DMS53 (cell line): ENCODE results near the gene SCUBE3.

Experiments
- DNase-seq: peaks from one replicate; lab custom pipeline; 2025; lab: John Stamatoyannopoulos, UW

The SCUBE3 gene

DNA sequence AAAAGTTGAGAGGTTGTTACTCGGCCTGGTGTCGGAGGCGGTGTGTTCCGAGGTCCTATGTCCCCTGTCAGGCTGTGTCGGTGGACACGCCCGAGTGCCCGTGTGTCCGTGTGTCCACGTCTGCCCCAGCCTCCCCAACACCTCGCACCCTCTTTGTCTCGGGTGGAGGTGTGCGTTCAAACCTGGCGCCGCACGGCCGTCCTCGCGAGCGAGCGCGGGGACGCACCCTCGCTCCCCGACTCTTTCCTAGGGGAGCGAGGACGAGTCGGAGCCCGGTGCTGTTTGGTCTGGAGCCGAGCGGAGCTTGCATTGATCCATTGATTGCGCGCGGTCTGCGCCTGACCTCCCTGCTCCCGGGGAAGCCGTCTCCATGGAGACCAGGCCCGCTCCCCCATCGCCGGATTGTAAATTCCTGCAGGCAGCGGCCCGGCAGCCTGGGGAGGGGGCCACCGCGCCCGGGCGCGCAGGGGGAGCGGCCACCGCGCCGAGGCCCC, 411 bp upstream of the SCUBE3 start:
- DNase-seq, result peak; percentile 7

GRCh38 chr6:35214869-35215664, 1.3 kb downstream of the SCUBE3 start:
- no peak for DNase-seq

- no peak for DNase-seq
These were observed 2.1 kb downstream of the SCUBE3 start for GRCh38 chr6:35215665-35216411.

DNA sequence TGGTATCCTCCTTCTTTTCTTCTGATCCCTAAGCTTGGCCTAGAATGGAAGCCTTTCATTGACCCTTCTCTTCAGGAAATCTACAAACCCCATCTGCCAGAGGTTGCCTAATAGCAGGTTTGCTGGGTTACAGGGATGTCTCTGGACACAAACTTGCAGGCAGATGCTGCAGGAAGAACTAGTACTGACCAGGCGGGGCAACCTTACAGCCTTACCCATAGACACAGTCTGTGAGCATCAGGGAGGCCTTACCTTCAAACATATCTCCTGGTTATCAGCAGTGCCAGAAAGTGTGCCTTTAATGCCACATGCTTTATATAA, 2.6 kb downstream of the SCUBE3 start:
- DNase-seq, result peak; percentile 12

DNA sequence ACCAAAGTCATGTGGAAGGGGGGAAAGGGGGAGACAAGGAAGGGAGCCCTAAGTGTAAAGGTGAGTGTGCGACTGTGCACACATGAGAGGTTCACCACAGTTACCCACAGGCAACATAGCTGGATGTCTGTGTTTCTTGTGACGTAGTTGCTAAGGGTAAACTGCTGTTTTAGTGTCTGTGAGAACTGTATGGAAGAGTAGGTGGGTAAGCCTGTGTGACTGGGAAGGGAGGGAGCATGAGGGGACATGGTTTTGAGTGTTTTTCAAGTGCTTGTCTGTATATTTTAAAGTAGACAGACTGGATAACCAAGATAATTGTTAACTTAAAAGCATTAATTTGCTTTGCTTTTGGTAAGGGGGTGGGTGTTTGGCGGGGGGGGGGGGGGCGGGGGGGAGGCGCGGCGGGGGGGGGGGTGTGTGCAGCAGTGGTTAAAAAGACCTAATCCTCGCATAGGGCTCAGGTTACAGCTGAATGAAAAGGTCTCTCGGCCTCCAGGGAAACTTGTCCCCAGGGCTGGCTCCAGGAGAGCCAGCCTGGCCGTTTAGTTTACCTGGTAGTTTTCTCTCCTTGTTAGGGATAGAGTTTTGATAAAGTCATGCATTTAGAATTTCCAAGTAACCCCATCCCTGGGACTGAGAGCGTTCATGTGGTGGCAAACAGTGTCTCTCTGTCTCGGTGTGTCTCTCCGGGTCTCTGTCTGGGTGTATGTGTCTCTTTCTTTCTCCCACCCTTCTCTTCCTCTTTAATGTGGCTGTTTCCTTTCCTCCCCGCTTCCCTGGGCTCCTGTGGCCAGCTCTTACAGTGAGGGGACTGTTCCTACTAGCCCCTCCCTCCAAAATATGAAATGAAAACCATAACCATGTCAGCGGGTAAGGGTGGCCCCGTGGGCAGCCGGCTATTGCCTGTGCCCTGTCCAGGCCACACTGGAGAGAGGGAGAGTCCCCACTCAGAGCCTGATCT, 3.4 kb downstream of the SCUBE3 start:
- DNase-seq, result no peak

- DNase-seq, result peak; percentile 16
These were observed 4.3 kb downstream of the SCUBE3 start for GRCh38 chr6:35218021-35218420.

DNA sequence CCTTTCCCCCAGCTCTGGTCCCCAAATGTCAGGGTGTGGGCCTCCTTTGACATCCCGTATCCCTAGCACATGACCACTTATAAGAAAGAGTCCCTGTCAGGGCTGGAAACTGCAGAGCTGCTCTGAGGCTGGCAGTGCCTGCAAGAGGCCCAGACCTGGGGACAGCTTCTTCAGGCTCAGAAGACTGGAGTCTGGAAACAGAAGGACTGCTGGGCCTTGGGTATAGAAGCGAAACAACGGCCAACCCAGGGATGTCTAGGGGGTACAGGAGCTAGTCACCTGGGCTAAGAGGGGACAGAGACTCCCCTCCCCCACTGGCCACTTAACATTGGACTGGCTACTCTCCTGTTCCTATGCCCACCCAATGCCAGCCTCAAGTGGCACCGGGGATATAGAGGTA, 4.7 kb downstream of the SCUBE3 start:
- DNase-seq, result no peak

DNA sequence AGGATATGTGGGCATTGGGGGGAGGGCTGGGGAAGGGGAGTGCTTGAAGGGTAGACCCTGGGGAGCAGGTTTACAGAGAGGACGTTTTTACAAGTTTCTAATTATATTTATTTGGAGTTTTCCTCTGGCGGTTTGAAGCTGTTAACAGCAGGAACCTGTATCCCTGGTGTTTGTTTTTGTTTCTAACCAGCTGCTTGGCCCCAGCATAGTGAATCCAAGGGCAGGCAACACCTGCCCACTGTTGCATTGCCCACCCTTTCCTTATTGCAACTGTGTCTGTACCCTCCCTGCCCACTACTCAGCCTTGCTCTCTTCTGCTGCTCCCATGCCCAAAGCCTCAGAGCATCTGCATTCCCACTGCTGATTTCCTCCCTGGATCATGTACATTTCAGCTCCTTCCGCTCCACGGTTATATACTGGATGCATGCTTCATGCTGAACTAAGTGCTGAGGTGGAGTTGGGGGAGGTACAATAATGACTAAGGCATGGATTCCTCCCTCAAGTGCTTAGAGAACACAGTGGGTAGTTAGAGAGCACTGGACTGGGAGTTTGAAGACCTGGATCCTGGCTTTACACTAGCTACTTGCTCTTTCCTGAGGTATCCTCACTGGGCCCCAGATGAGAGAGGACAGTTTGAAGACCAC, 6.0 kb downstream of the SCUBE3 start:
- DNase-seq, result peak; percentile 30

DNA sequence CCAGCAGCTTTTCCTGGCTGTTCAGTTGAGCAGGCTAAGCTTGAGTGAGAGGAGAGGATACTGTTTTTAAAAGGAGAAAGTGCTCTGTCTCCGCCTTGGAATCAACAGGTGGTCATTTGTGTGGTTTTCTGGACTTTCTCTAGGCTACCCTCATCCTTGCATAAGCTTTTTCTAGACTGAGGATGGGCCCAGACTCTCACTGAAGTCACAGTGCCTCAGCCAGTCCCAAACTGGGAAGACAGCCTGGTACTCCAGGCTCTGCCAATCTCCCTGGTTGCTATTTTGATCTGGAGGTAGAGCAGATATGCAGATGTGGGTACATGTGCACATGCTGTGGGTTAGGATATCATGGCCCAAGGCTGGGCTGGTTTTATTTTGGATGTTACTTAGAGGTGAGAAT, 7.0 kb downstream of the SCUBE3 start:
- no peak for DNase-seq

GRCh38 chr6:35223396-35223795, 9.6 kb downstream of the SCUBE3 start:
- no peak for DNase-seq

- no peak for DNase-seq
These were observed 11.0 kb downstream of the SCUBE3 start for GRCh38 chr6:35224720-35225119.

GRCh38 chr6:35228481-35228880, 14.7 kb downstream of the SCUBE3 start:
- peak; percentile 50 for DNase-seq

- no peak for DNase-seq
These were observed 15.5 kb downstream of the SCUBE3 start for GRCh38 chr6:35229304-35229703.

GRCh38 chr6:35230498-35230897, 16.7 kb downstream of the SCUBE3 start:
- DNase-seq, result no peak

- no peak for DNase-seq
These were observed 17.2 kb downstream of the SCUBE3 start for GRCh38 chr6:35230950-35231349.

DNA sequence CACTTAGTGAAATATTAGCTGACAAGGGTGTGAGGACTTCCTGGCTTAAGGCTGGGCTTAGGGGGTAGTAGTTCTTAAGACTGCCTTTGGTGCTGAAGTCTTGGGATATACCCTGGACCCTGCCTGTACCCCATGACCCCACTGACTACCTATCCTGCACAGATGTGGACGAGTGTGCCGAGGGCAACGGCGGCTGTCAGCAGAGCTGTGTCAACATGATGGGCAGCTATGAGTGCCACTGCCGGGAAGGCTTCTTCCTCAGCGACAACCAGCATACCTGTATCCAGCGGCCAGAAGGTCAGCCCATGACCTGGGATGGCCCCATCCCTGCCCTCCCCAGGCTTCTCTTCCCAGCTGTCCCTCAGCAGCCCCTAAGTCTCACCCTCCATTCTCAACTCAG, 17.8 kb downstream of the SCUBE3 start:
- no peak for DNase-seq

GRCh38 chr6:35234901-35235300, 21.1 kb downstream of the SCUBE3 start:
- no peak for DNase-seq

DNA sequence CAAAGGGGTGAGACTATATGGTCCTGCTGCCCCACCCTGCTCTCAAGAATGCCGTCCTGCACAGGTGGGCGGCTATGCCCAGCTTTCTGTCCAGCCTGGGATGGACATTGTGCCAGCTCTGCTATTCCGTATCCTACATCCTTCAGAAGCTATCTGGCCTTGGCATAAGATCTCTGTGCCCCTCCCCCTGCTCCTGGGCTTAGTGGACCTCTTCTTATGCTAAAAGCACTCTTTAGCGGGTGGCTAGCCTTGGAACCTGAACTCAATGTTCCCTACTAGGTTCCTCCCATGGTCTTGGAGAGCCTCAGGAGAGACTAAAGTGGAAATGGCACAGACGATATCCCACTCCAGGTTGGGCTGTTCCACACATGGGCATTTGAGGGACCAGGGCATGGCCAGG, 22.5 kb downstream of the SCUBE3 start:
- no peak for DNase-seq

DNA sequence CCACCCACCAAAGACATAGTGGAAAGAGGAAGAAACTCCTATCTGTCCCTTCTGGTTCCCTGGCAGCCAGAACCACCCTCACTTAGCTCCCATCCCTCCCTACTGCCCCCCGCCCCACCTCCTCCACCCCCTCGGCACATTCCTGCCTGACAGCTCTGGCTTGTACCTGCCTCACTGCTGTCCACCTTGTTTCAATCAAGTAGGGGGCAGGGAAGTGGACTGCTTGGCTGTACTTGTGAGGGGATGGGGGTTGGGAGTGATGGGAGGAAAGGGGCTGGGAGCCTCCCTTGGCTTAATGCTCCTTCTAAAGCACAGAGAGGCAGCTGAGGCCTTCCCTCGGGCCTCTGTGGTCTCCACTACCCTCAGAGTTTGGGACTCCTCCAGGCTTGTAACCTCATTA, 23.7 kb downstream of the SCUBE3 start:
- DNase-seq, result no peak

GRCh38 chr6:35238843-35239289, 25.1 kb downstream of the SCUBE3 start:
- DNase-seq, result no peak

GRCh38 chr6:35239581-35239980, 25.8 kb downstream of the SCUBE3 start:
- DNase-seq, result no peak
